ENCODE measurements around the gene PCGF3.

GRCh38 chr4:766559-767283, 61.1 kb downstream of the PCGF3 start:
- TF ChIP-seq TCF12 (IDR thresholded peaks at IDR 0.05; ENCODE audit: low read depth), result no peak
- TF ChIP-seq YY1 (IDR thresholded peaks at IDR 0.05; ENCODE audit: low read depth), result no peak
- no peak for TF ChIP-seq USF1 (IDR thresholded peaks at IDR 0.05)
- TF ChIP-seq TEAD4 (IDR thresholded peaks at IDR 0.05), result no peak
- TF ChIP-seq, protein P1, sequence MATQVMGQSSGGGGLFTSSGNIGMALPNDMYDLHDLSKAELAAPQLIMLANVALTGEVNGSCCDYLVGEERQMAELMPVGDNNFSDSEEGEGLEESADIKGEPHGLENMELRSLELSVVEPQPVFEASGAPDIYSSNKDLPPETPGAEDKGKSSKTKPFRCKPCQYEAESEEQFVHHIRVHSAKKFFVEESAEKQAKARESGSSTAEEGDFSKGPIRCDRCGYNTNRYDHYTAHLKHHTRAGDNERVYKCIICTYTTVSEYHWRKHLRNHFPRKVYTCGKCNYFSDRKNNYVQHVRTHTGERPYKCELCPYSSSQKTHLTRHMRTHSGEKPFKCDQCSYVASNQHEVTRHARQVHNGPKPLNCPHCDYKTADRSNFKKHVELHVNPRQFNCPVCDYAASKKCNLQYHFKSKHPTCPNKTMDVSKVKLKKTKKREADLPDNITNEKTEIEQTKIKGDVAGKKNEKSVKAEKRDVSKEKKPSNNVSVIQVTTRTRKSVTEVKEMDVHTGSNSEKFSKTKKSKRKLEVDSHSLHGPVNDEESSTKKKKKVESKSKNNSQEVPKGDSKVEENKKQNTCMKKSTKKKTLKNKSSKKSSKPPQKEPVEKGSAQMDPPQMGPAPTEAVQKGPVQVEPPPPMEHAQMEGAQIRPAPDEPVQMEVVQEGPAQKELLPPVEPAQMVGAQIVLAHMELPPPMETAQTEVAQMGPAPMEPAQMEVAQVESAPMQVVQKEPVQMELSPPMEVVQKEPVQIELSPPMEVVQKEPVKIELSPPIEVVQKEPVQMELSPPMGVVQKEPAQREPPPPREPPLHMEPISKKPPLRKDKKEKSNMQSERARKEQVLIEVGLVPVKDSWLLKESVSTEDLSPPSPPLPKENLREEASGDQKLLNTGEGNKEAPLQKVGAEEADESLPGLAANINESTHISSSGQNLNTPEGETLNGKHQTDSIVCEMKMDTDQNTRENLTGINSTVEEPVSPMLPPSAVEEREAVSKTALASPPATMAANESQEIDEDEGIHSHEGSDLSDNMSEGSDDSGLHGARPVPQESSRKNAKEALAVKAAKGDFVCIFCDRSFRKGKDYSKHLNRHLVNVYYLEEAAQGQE (IDR thresholded peaks at IDR 0.05; ENCODE audit: low read depth), result no peak
- TF ChIP-seq FOXM1 (IDR thresholded peaks at IDR 0.05; ENCODE audit: borderline replicate concordance, low read depth), result no peak
- TF ChIP-seq EP300 (IDR thresholded peaks at IDR 0.05; ENCODE audit: borderline replicate concordance), result no peak
- TF ChIP-seq TAF1 (IDR thresholded peaks at IDR 0.05; ENCODE audit: low read depth), result no peak
